Naive B cell (primary cell): Measurements from ENCODE around the gene SPATA46. TPM values are rescaled to one million over a fixed set of nuclear protein-coding genes. Genes with fewer than 3 reads are reported as not detected.

ENCODE experiments used
- ATAC-seq, 2 donors: fragments of 150-1000 bp; cut with Tn5 transposase; 2 replicates each; pipeline ENCODE4 v1.10.0; 2021; ENCODE audit warnings: low read depth in 2 of 2, mild to moderate bottlenecking in 2 of 2, moderate library complexity in 2 of 2
- DNase-seq: peaks from one replicate; pipeline ENCODE4 v3.0.0; 2022
- H3K27ac Mint-ChIP-seq, 6 donors: one replicate each; pipeline ENCODE4 v1.8.0; 2020 to 2022; ENCODE audit warnings: mild to moderate bottlenecking in 6 of 6, mixed read lengths in 6 of 6, moderate library complexity in 5 of 6, inconsistent platforms in 2 of 6
- H3K27me3 Mint-ChIP-seq, 3 donors: one replicate each; pipeline ENCODE4 v1.8.0; 2021 to 2022; ENCODE audit warnings: mixed read lengths in 3 of 3, mild to moderate bottlenecking in 1 of 3
- H3K36me3 Mint-ChIP-seq, 2 donors: one replicate each; pipeline ENCODE4 v1.8.0; 2020 to 2022; ENCODE audit warnings: mixed read lengths in 2 of 2, inconsistent platforms in 1 of 2, mild to moderate bottlenecking in 1 of 2
- H3K4me1 Mint-ChIP-seq, 3 donors: one replicate each; pipeline ENCODE4 v1.8.0; 2020 to 2022; ENCODE audit warnings: mixed read lengths in 3 of 3, inconsistent platforms in 1 of 3, mild to moderate bottlenecking in 1 of 3, moderate library complexity in 1 of 3
- H3K4me3 Mint-ChIP-seq, 8 donors: one replicate each; pipeline ENCODE4 v1.8.0; 2020 to 2022; ENCODE audit warnings: mild to moderate bottlenecking in 8 of 8, mixed read lengths in 8 of 8, moderate library complexity in 8 of 8, inconsistent platforms in 2 of 8
- H3K9me3 Mint-ChIP-seq, 7 donors: one replicate each; pipeline ENCODE4 v1.8.0; 2020 to 2022; ENCODE audit warnings: mixed read lengths in 7 of 7, mild to moderate bottlenecking in 5 of 7, inconsistent platforms in 2 of 7, moderate library complexity in 1 of 7
- polyA plus RNA-seq, 6 donors: library from polyadenylated mRNA; unstranded; fragments of 300-500 nt; fragmentation: Illumina TruSeq; gene quantifications; one replicate each; pipeline ENCODE4 v1.2.3, GENCODE V29; 2021; ENCODE audit warnings: low read depth in 6 of 6

The SPATA46 gene
- polyA plus RNA-seq, 6 donors from 2014 or later: not detected

DNA sequence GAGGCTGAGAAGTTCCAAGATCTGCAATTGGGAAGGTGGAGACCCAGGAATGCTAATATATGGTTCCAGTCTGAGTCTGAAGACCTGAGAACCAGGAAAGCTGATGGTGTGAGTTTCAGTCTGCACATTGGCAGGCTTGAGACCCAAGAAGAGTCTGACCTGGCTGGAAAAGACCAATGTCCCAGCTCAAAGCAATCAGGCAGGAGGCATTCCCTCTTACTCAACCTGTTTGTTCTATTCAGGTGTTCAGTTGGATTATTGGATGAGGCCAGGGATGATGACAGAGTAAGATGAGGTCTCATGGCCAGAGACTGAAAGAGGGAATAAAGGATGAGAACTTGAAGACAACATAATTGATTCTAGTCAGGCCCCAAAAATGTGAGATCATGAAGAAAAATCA lies 50.1 kb downstream of the SPATA46 start:
- ATAC-seq (no peak), DNase-seq (no peak)
- Mint-ChIP-seq H3K9me3 (no peaks in the 10 kb centered on the region), H3K36me3 (no peaks in the 10 kb centered on the region), H3K4me3 (no peak overlapping the region), H3K27me3 (peaks cover 7 to 40% (median 19%) of the 10 kb centered on the region in 3 donors), H3K27ac (no peak overlapping the region), H3K4me1 (no peaks in the 10 kb centered on the region)

DNA sequence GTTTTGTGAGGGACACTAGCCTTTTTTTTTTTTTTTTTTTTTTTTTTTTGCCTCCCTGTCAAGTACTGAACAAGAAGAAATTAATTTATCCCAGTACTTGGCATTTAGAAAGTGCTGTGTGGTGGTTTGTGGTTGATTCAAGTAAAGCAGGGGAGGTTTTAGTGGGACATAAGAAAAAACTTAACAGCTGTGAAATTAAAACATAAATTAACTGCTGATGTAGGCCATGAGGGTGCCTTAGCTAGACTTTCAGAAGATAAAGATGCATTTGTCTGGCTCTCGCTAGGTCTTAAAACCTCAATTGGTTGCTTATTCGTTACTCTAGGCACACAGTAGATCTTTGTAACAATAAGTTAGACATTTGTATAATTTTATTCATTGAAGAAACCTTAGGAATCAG lies 52.3 kb downstream of the SPATA46 start:
- Mint-ChIP-seq H3K27me3 (peaks cover 1 to 47% (median 18%) of the 10 kb centered on the region in 3 donors), H3K4me1 (no peaks in the 10 kb centered on the region), H3K9me3 (no peaks in the 10 kb centered on the region), H3K36me3 (peaks cover 0 to 5% of the 10 kb centered on the region in 2 donors), H3K4me3 (no peak overlapping the region), H3K27ac (no peak overlapping the region)
- DNase-seq (no peak), ATAC-seq (no peak)

Other genes with a start within 250 kb of the SPATA46 start
- gene C1orf226, start 4.9 kb upstream of the SPATA46 start, polyA plus RNA-seq: not detected
- 1 to 10 TPM in 1 of 6 donors, under 1 TPM in 5; 0.21 to 1.2 (median 0.42) TPM for gene SH2D1B, start 35.3 kb upstream of the SPATA46 start, polyA plus RNA-seq
- gene UHMK1, start 121.0 kb upstream of the SPATA46 start, polyA plus RNA-seq: 10 to 100 TPM; 40.6 to 83.4 (median 59.6) TPM
- gene UAP1, start 184.9 kb upstream of the SPATA46 start, polyA plus RNA-seq: 10 to 100 TPM; 15.8 to 50.0 (median 19.9) TPM